Naive B cell (primary cell): Measurements from ENCODE around the gene OARD1. TPM values are rescaled to one million over a fixed set of nuclear protein-coding genes. Genes with fewer than 3 reads are reported as not detected.

ENCODE experiments used
- ATAC-seq, 2 donors: fragments of 150-1000 bp; cut with Tn5 transposase; 2 replicates each; pipeline ENCODE4 v1.10.0; 2021; ENCODE audit warnings: low read depth in 2 of 2, mild to moderate bottlenecking in 2 of 2, moderate library complexity in 2 of 2
- DNase-seq: peaks from one replicate; pipeline ENCODE4 v3.0.0; 2022
- H3K27ac Mint-ChIP-seq, 6 donors: one replicate each; pipeline ENCODE4 v1.8.0; 2020 to 2022; ENCODE audit warnings: mild to moderate bottlenecking in 6 of 6, mixed read lengths in 6 of 6, moderate library complexity in 5 of 6, inconsistent platforms in 2 of 6
- H3K27me3 Mint-ChIP-seq, 3 donors: one replicate each; pipeline ENCODE4 v1.8.0; 2021 to 2022; ENCODE audit warnings: mixed read lengths in 3 of 3, mild to moderate bottlenecking in 1 of 3
- H3K36me3 Mint-ChIP-seq, 2 donors: one replicate each; pipeline ENCODE4 v1.8.0; 2020 to 2022; ENCODE audit warnings: mixed read lengths in 2 of 2, inconsistent platforms in 1 of 2, mild to moderate bottlenecking in 1 of 2
- H3K4me1 Mint-ChIP-seq, 3 donors: one replicate each; pipeline ENCODE4 v1.8.0; 2020 to 2022; ENCODE audit warnings: mixed read lengths in 3 of 3, inconsistent platforms in 1 of 3, mild to moderate bottlenecking in 1 of 3, moderate library complexity in 1 of 3
- H3K4me3 Mint-ChIP-seq, 8 donors: one replicate each; pipeline ENCODE4 v1.8.0; 2020 to 2022; ENCODE audit warnings: mild to moderate bottlenecking in 8 of 8, mixed read lengths in 8 of 8, moderate library complexity in 8 of 8, inconsistent platforms in 2 of 8
- H3K9me3 Mint-ChIP-seq, 7 donors: one replicate each; pipeline ENCODE4 v1.8.0; 2020 to 2022; ENCODE audit warnings: mixed read lengths in 7 of 7, mild to moderate bottlenecking in 5 of 7, inconsistent platforms in 2 of 7, moderate library complexity in 1 of 7
- polyA plus RNA-seq, 6 donors: library from polyadenylated mRNA; unstranded; fragments of 300-500 nt; fragmentation: Illumina TruSeq; gene quantifications; one replicate each; pipeline ENCODE4 v1.2.3, GENCODE V29; 2021; ENCODE audit warnings: low read depth in 6 of 6

OARD1 gene
- polyA plus RNA-seq, 6 donors from 2014 or later: 45.8 to 70.6 (median 62.6) TPM

GRCh38 chr6:41051873-41052272 is 20.3 kb downstream of the OARD1 start:
- peak overlapping the region; percentile 0 to 95 (median 36) for H3K27ac Mint-ChIP-seq
- H3K9me3 Mint-ChIP-seq: peaks cover 0 to 3% (median 0%) of the 10 kb centered on the region in 7 donors
- no peaks in the 10 kb centered on the region for H3K27me3 Mint-ChIP-seq
- peaks cover 15 to 25% (median 23%) of the 10 kb centered on the region in 3 donors for H3K4me1 Mint-ChIP-seq
- DNase-seq (peak; percentile 38), ATAC-seq (peak; percentile 91 to 93)
- peaks cover 0 to 13% of the 10 kb centered on the region in 2 donors for H3K36me3 Mint-ChIP-seq
- H3K4me3 Mint-ChIP-seq: peak overlapping the region in 7 of 8 donors; percentile 1 to 78 (median 44)

- ATAC-seq: no peak
- DNase-seq: no peak
- peaks cover 0 to 3% (median 0%) of the 10 kb centered on the region in 7 donors for H3K9me3 Mint-ChIP-seq
- H3K4me1 Mint-ChIP-seq: peaks cover 15 to 25% (median 23%) of the 10 kb centered on the region in 3 donors
- no peak overlapping the region for H3K27ac Mint-ChIP-seq
- H3K4me3 Mint-ChIP-seq: no peak overlapping the region
- no peaks in the 10 kb centered on the region for H3K27me3 Mint-ChIP-seq
- peaks cover 0 to 13% of the 10 kb centered on the region in 2 donors for H3K36me3 Mint-ChIP-seq
Measured at GRCh38 chr6:41050536-41050935, 21.6 kb downstream of the OARD1 start.

- no peak overlapping the region for H3K27ac Mint-ChIP-seq
- H3K27me3 Mint-ChIP-seq: no peaks in the 10 kb centered on the region
- peaks cover 15 to 25% (median 20%) of the 10 kb centered on the region in 3 donors for H3K4me1 Mint-ChIP-seq
- ATAC-seq (no peak), DNase-seq (no peak)
- peaks cover 0 to 3% (median 0%) of the 10 kb centered on the region in 7 donors for H3K9me3 Mint-ChIP-seq
- H3K36me3 Mint-ChIP-seq: peaks cover 0 to 13% of the 10 kb centered on the region in 2 donors
- H3K4me3 Mint-ChIP-seq: no peak overlapping the region
Measured at GRCh38 chr6:41049955-41050354, 22.2 kb downstream of the OARD1 start.

- H3K4me3 Mint-ChIP-seq: peak overlapping the region in 1 of 8 donors; percentile 48
- H3K36me3 Mint-ChIP-seq: peaks cover 0 to 13% of the 10 kb centered on the region in 2 donors
- H3K27ac Mint-ChIP-seq: peak overlapping the region in 1 of 6 donors; percentile 77
Measured at GRCh38 chr6:41049521-41049920, 22.6 kb downstream of the OARD1 start.

GRCh38 chr6:41047745-41048732 is 24.1 kb downstream of the OARD1 start:
- no peak overlapping the region for H3K4me3 Mint-ChIP-seq
- H3K27me3 Mint-ChIP-seq: no peaks in the 10 kb centered on the region
- no peak for ATAC-seq
- H3K4me1 Mint-ChIP-seq: peaks cover 15 to 23% (median 16%) of the 10 kb centered on the region in 3 donors
- H3K36me3 Mint-ChIP-seq: peaks cover 0 to 13% of the 10 kb centered on the region in 2 donors
- no peak for DNase-seq
- peaks cover 0 to 3% (median 0%) of the 10 kb centered on the region in 7 donors for H3K9me3 Mint-ChIP-seq
- peak overlapping the region in 1 of 6 donors; percentile 56 for H3K27ac Mint-ChIP-seq

More at GRCh38 chr6:41049521-41049920, 22.6 kb downstream of the OARD1 start:
- H3K9me3 Mint-ChIP-seq: peaks cover 0 to 3% (median 0%) of the 10 kb centered on the region in 7 donors
- no peaks in the 10 kb centered on the region for H3K27me3 Mint-ChIP-seq
- no peak for ATAC-seq
- no peak for DNase-seq
- H3K4me1 Mint-ChIP-seq: peaks cover 15 to 25% (median 16%) of the 10 kb centered on the region in 3 donors

GRCh38 chr6:41047306-41047705 is 24.9 kb downstream of the OARD1 start:
- ATAC-seq (no peak), DNase-seq (no peak)
- Mint-ChIP-seq H3K27ac (peak overlapping the region in 1 of 6 donors; percentile 56), H3K36me3 (peaks cover 0 to 13% of the 10 kb centered on the region in 2 donors), H3K4me1 (peaks cover 11 to 16% (median 12%) of the 10 kb centered on the region in 3 donors), H3K9me3 (peaks cover 0 to 3% (median 0%) of the 10 kb centered on the region in 7 donors), H3K27me3 (no peaks in the 10 kb centered on the region), H3K4me3 (no peak overlapping the region)

GRCh38 chr6:41046084-41046483 is 26.1 kb downstream of the OARD1 start:
- H3K4me3 Mint-ChIP-seq: no peak overlapping the region
- no peaks in the 10 kb centered on the region for H3K9me3 Mint-ChIP-seq
- no peaks in the 10 kb centered on the region for H3K27me3 Mint-ChIP-seq
- peaks cover 4 to 13% of the 10 kb centered on the region in 2 donors for H3K36me3 Mint-ChIP-seq
- peaks cover 0 to 4% (median 4%) of the 10 kb centered on the region in 3 donors for H3K4me1 Mint-ChIP-seq
- ATAC-seq (no peak), DNase-seq (no peak)
- no peak overlapping the region for H3K27ac Mint-ChIP-seq

GRCh38 chr6:41045664-41046063 is 26.5 kb downstream of the OARD1 start:
- Mint-ChIP-seq H3K27ac (no peak overlapping the region), H3K4me3 (no peak overlapping the region), H3K4me1 (peaks cover 0 to 4% (median 1%) of the 10 kb centered on the region in 3 donors), H3K27me3 (no peaks in the 10 kb centered on the region), H3K36me3 (peaks cover 4 to 13% of the 10 kb centered on the region in 2 donors), H3K9me3 (no peaks in the 10 kb centered on the region)
- ATAC-seq (no peak), DNase-seq (no peak)

GRCh38 chr6:41043151-41043550 is 29.0 kb downstream of the OARD1 start:
- ATAC-seq (no peak), DNase-seq (no peak)
- H3K36me3 Mint-ChIP-seq: peaks cover 0 to 4% of the 10 kb centered on the region in 2 donors
- H3K27ac Mint-ChIP-seq: no peak overlapping the region
- no peaks in the 10 kb centered on the region for H3K27me3 Mint-ChIP-seq
- H3K9me3 Mint-ChIP-seq: no peaks in the 10 kb centered on the region
- no peak overlapping the region for H3K4me3 Mint-ChIP-seq
- peaks cover 0 to 4% (median 0%) of the 10 kb centered on the region in 3 donors for H3K4me1 Mint-ChIP-seq

- Mint-ChIP-seq H3K4me3 (no peak within 1 kb of the TSS), H3K36me3 (peaks cover 0 to 4% of the 10 kb centered on the region in 2 donors), H3K4me1 (peaks cover 0 to 4% (median 0%) of the 10 kb centered on the region in 3 donors), H3K27ac (peak within 1 kb of the TSS in 2 of 6 donors; percentile 37 to 69), H3K9me3 (no peaks in the 10 kb centered on the region), H3K27me3 (no peaks in the 10 kb centered on the region)
- no peak for DNase-seq
- ATAC-seq: no peak
Measured at GRCh38 chr6:41042226-41043055, 29.7 kb downstream of the OARD1 start, which contains the start of gene TSPO2. Gene TSPO2 (plus strand): TSS chr6:41042467. CDS start chr6:41042986, 519 bp downstream.

- Mint-ChIP-seq H3K4me1 (peaks cover 0 to 4% (median 0%) of the 10 kb centered on the region in 3 donors), H3K4me3 (no peak overlapping the region), H3K27me3 (no peaks in the 10 kb centered on the region), H3K36me3 (peaks cover 0 to 8% of the 10 kb centered on the region in 2 donors), H3K27ac (no peak overlapping the region), H3K9me3 (no peaks in the 10 kb centered on the region)
- ATAC-seq (no peak), DNase-seq (no peak)
Measured at GRCh38 chr6:41040940-41041536, 31.1 kb downstream of the OARD1 start.

GRCh38 chr6:41040101-41040939 is 31.8 kb downstream of the OARD1 start:
- Mint-ChIP-seq H3K4me1 (peaks cover 0 to 4% (median 0%) of the 10 kb centered on the region in 3 donors), H3K36me3 (peaks cover 0 to 8% of the 10 kb centered on the region in 2 donors), H3K27ac (no peak overlapping the region), H3K27me3 (no peaks in the 10 kb centered on the region), H3K9me3 (no peaks in the 10 kb centered on the region), H3K4me3 (peak overlapping the region in 1 of 8 donors; percentile 66)
- no peak for DNase-seq
- ATAC-seq: no peak
